WERI-Rb-1 (cell line): ENCODE measurements around the gene KLHL30.

ENCODE experiments used
- DNase-seq: peaks from one replicate; pipeline ENCODE4 v3.0.0-alpha.2; 2020
- H3K27ac ChIP-seq: fragments of 250-450 bp; sonication (Bioruptor Pico); 2 replicates; pipeline ENCODE4 v1.5.1; 2020; ENCODE audit warnings: mild to moderate bottlenecking, moderate library complexity
- H3K27me3 ChIP-seq: fragments of 250-450 bp; sonication (Bioruptor Pico); 2 replicates; pipeline ENCODE4 v1.5.1; 2021; ENCODE audit warnings: mild to moderate bottlenecking, low read depth, moderate library complexity; ENCODE audit not compliant: insufficient read depth, severe bottlenecking
- H3K36me3 ChIP-seq: fragments of 250-450 bp; sonication (Bioruptor Pico); 2 replicates; pipeline ENCODE4 v1.5.1; 2020; ENCODE audit warnings: mild to moderate bottlenecking, moderate library complexity
- H3K4me3 ChIP-seq: 2 replicates; pipeline ENCODE4 v1.5.1; 2011; ENCODE audit warnings: low read depth, mild to moderate bottlenecking, control low read depth, low read length
- H3K9me3 ChIP-seq: fragments of 250-450 bp; sonication (Bioruptor Pico); 2 replicates; pipeline ENCODE4 v1.5.1; 2021; ENCODE audit warnings: mild to moderate bottlenecking, moderate library complexity; ENCODE audit not compliant: severe bottlenecking
- TF ChIP-seq, protein P1 (sequence below): IDR thresholded peaks from 2 replicates; pipeline ENCODE4 v1.5.1; 2011; ENCODE audit warnings: low read depth, mild to moderate bottlenecking, control low read depth, inconsistent platforms, low read length

The KLHL30 gene

DNA sequence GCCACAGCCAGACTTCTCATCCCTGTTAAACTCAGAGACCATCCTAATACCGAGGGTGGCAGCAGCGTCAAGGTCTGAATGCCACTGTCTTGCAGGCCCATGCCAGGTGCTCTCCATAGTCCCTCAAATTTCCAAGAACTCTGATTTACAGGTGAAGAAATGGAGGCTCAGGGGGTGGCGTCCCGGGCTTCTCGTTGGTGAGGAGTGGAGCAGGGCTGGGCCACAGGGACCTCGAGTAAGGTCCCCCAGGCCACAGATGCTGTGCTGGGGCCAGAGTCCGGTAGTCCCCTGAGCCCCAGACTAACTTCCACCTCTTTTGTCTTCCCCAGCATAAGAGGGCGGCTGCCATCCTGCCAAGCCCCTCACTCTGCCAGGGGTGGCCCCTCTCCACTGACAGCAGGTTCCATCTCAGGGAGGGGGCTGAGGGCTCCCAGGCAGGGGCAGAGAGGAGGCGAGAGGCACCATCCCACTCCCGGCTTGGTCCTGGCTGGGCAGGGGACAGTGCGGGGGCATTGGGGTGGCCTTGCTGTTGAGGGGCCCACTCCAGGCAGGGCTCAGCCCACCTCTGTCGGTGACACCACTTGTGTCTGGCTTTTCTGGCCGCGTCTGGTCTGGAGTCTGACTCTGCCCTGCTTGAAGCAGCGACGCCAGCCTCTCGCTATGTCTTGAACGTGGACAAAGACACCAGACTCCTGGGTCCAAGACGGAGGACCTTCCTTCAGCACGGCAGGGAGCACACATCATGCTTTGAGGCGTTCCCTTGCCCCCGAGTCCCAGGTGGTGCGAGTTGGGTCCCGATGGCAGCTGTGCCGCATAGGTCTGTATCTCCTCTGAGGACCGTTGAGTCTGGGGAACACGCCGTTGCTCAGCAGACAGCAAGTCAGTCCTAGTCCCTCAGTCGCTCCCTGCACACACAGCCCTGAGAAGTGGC, 15.9 kb upstream of the KLHL30 start:
- no peak overlapping the region for H3K27ac ChIP-seq
- no peaks in the 10 kb centered on the region for H3K27me3 ChIP-seq
- no peak for DNase-seq
- H3K9me3 ChIP-seq = peaks cover 2% of the 10 kb centered on the region
- TF ChIP-seq, protein P1, sequence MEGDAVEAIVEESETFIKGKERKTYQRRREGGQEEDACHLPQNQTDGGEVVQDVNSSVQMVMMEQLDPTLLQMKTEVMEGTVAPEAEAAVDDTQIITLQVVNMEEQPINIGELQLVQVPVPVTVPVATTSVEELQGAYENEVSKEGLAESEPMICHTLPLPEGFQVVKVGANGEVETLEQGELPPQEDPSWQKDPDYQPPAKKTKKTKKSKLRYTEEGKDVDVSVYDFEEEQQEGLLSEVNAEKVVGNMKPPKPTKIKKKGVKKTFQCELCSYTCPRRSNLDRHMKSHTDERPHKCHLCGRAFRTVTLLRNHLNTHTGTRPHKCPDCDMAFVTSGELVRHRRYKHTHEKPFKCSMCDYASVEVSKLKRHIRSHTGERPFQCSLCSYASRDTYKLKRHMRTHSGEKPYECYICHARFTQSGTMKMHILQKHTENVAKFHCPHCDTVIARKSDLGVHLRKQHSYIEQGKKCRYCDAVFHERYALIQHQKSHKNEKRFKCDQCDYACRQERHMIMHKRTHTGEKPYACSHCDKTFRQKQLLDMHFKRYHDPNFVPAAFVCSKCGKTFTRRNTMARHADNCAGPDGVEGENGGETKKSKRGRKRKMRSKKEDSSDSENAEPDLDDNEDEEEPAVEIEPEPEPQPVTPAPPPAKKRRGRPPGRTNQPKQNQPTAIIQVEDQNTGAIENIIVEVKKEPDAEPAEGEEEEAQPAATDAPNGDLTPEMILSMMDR = no peak
- no peak overlapping the region for H3K4me3 ChIP-seq
- no peaks in the 10 kb centered on the region for H3K36me3 ChIP-seq

DNA sequence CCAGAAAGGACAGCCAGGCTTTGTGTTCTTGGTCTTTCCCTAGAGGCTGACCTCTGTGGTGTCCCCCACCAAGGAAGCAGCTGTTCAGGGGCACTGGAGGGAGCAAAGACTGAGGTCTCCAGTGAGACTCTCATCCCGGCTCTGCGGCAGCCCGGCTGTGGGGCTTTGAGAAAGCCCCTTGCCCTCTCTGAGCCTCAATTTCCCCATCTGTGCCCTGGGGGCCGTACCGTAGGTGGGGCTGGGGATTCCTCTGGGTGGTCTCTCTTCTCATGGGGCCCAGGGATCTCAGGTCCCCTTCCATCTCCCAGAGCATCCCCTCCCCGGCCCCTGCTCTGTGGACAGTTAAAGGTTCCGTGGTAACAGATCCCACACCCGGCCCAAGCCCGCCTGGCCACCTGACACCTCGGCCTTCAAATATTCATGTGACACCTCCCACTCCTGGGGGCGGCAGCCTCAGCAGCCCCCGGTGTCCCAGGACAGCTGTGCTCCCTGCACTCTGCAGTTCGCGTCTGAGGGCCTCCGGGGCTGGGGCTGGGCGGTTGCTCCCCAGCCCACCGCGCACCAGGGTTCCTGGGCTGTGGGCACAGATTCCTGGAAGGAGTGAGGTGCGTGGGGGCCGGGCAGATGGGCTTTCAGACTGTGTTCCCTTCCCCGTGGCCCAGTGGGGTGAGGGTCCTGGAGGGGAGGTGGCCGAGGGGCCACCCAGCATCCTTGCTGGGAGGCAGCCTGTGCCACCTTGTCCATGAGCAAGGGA, 15.1 kb upstream of the KLHL30 start:
- peaks cover 2% of the 10 kb centered on the region for H3K9me3 ChIP-seq
- no peaks in the 10 kb centered on the region for H3K36me3 ChIP-seq
- H3K27ac ChIP-seq = no peak overlapping the region
- DNase-seq = no peak
- no peak overlapping the region for H3K4me3 ChIP-seq
- H3K27me3 ChIP-seq = no peaks in the 10 kb centered on the region
- TF ChIP-seq, protein P1 = no peak

DNA sequence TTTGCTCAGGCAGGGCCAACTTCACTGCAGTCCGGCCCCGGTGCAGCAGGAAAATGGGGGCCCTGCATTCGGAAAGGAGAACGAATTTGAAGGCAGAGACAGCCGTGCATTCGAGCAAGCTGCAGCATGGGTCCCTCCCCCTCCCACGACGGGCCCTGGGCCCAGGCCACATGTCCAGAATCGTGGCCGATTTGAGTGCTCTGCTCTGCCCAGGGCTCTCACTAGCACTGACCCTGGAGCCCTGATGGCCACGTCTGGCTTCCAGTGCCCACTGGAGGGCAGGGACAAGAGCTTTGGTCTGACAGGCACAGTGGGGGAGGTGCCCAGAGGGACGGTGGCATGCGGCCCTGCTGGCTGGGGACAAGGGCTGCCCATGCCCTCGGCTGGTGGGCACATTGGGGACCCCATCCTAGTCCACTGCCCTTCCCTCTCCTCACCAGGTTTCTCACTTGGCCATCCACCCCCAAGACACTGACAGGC, 14.4 kb upstream of the KLHL30 start:
- DNase-seq = no peak
- TF ChIP-seq, protein P1 = no peak
- Histone ChIP-seq H3K9me3 (peaks cover 2% of the 10 kb centered on the region), H3K27ac (no peak overlapping the region), H3K36me3 (no peaks in the 10 kb centered on the region), H3K4me3 (no peak overlapping the region), H3K27me3 (no peaks in the 10 kb centered on the region)

DNA sequence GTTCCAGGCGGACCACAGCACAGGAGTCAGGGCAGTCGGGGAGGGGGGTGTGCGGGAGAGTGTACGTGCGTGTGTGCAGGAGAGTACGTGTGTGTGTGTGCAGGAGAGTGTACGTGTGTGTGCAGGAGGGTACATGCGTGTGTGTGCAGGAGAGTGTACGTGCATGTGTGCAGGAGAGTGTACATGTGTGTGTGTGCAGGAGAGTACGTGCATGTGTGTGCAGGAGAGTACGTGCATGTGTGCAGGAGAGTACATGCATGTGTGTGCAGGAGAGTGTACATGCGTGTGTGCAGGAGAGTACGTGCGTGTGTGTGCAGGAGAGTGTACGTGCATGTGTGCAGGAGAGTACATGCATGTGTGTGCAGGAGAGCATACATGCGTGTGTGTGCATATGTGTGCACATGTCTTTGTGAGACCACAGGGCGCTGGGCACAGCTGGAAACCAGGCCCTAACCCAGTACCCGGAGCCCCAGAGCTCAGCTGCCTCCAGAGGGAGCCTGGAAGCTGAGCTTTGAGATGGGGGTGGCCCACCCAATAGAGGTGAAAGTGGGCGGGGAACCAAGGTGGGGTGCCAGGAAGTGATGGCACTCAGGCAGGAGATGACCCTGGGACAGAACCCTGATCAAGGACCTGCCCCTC, 13.9 kb upstream of the KLHL30 start:
- Histone ChIP-seq H3K27ac (no peak overlapping the region), H3K9me3 (peaks cover 2% of the 10 kb centered on the region), H3K27me3 (no peaks in the 10 kb centered on the region), H3K36me3 (no peaks in the 10 kb centered on the region), H3K4me3 (no peak overlapping the region)
- no peak for DNase-seq
- TF ChIP-seq, protein P1 = no peak

DNA sequence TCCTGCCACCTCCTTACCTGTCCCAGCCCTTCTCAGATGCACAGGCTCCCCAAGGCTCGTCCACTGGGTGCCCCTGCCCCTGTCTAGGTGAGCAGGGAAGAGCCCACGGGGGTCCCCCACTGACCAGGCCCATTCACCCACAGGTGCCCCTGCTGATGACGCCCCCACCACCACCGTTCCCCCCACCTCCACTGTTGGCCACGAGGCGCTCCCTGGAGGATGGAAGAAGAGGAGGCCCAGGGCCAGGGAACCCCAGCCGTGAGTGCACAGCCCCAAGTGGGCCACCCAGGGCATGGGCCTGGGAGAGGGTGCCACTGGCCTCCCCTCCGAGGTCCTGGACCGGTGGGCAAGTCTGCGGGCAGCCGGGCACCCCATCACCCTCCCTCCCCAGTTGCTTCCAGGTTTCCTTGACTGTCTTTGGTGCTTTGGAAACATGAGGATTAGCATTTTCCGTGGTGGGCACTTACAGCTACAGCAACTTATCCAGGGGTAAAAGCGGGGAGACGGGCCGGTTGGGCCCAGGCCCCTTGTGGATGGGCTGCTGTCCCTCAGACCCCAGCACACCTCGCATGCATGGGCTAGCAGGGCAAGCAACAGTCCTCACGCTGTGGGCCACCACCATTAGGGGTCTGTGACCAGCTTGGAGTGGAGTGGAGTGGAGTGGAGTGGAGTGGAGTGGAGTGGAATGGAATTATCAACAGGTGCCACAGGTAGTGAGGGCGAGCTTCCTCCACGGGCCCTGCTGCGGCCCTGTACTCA, 13.2 kb upstream of the KLHL30 start:
- Histone ChIP-seq H3K27me3 (no peaks in the 10 kb centered on the region), H3K27ac (no peak overlapping the region), H3K9me3 (peaks cover 2% of the 10 kb centered on the region), H3K4me3 (no peak overlapping the region), H3K36me3 (no peaks in the 10 kb centered on the region)
- no peak for DNase-seq
- TF ChIP-seq, protein P1 = no peak
